ENCODE data around the gene COX15. TPM values are rescaled to one million over a fixed set of nuclear protein-coding genes. Genes with fewer than 3 reads are reported as not detected.

The COX15 gene
- total and polyA plus RNA-seq, 2 of the 8 experiments (the other 6 are each of a cell fraction or from before 2014, with no cell fraction given): 17.5 to 36.6 TPM

DNA sequence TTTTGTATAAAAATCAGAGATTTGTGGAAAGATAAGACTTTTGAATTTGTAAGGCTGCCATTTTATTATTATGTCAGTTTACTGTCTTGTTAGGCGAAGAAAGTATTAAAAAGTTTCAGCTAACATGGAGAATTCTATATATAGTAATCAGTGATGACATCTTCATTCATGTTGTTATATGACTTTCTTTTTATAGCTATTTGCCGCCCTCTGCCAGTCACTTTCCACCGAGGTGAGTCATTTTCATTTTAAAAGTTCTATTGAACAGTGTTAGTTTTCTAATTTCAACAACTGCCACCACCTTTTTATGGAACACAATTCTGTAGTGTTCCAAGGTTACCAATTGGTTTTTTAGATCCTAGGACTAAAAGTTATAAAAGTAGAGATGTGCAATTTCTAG lies 11.9 kb upstream of the COX15 start (continued):
- no peak for TF ChIP-seq SAP30 (IDR thresholded peaks at IDR 0.05; ENCODE audit: insufficient read depth, insufficient replicate concordance, low read length)
- TF ChIP-seq GTF2F1 (IDR thresholded peaks at IDR 0.05; ENCODE audit: borderline replicate concordance, low read depth, low read length): no peak
- TF ChIP-seq EP300 (IDR thresholded peaks at IDR 0.05; ENCODE audit: borderline replicate concordance in 1 of 2, low read depth in 2 of 2, low read length in 2 of 2): no peak
- TF ChIP-seq SRF (IDR thresholded peaks at IDR 0.05; ENCODE audit: low read depth, low read length): no peak
- TF ChIP-seq, protein P1, sequence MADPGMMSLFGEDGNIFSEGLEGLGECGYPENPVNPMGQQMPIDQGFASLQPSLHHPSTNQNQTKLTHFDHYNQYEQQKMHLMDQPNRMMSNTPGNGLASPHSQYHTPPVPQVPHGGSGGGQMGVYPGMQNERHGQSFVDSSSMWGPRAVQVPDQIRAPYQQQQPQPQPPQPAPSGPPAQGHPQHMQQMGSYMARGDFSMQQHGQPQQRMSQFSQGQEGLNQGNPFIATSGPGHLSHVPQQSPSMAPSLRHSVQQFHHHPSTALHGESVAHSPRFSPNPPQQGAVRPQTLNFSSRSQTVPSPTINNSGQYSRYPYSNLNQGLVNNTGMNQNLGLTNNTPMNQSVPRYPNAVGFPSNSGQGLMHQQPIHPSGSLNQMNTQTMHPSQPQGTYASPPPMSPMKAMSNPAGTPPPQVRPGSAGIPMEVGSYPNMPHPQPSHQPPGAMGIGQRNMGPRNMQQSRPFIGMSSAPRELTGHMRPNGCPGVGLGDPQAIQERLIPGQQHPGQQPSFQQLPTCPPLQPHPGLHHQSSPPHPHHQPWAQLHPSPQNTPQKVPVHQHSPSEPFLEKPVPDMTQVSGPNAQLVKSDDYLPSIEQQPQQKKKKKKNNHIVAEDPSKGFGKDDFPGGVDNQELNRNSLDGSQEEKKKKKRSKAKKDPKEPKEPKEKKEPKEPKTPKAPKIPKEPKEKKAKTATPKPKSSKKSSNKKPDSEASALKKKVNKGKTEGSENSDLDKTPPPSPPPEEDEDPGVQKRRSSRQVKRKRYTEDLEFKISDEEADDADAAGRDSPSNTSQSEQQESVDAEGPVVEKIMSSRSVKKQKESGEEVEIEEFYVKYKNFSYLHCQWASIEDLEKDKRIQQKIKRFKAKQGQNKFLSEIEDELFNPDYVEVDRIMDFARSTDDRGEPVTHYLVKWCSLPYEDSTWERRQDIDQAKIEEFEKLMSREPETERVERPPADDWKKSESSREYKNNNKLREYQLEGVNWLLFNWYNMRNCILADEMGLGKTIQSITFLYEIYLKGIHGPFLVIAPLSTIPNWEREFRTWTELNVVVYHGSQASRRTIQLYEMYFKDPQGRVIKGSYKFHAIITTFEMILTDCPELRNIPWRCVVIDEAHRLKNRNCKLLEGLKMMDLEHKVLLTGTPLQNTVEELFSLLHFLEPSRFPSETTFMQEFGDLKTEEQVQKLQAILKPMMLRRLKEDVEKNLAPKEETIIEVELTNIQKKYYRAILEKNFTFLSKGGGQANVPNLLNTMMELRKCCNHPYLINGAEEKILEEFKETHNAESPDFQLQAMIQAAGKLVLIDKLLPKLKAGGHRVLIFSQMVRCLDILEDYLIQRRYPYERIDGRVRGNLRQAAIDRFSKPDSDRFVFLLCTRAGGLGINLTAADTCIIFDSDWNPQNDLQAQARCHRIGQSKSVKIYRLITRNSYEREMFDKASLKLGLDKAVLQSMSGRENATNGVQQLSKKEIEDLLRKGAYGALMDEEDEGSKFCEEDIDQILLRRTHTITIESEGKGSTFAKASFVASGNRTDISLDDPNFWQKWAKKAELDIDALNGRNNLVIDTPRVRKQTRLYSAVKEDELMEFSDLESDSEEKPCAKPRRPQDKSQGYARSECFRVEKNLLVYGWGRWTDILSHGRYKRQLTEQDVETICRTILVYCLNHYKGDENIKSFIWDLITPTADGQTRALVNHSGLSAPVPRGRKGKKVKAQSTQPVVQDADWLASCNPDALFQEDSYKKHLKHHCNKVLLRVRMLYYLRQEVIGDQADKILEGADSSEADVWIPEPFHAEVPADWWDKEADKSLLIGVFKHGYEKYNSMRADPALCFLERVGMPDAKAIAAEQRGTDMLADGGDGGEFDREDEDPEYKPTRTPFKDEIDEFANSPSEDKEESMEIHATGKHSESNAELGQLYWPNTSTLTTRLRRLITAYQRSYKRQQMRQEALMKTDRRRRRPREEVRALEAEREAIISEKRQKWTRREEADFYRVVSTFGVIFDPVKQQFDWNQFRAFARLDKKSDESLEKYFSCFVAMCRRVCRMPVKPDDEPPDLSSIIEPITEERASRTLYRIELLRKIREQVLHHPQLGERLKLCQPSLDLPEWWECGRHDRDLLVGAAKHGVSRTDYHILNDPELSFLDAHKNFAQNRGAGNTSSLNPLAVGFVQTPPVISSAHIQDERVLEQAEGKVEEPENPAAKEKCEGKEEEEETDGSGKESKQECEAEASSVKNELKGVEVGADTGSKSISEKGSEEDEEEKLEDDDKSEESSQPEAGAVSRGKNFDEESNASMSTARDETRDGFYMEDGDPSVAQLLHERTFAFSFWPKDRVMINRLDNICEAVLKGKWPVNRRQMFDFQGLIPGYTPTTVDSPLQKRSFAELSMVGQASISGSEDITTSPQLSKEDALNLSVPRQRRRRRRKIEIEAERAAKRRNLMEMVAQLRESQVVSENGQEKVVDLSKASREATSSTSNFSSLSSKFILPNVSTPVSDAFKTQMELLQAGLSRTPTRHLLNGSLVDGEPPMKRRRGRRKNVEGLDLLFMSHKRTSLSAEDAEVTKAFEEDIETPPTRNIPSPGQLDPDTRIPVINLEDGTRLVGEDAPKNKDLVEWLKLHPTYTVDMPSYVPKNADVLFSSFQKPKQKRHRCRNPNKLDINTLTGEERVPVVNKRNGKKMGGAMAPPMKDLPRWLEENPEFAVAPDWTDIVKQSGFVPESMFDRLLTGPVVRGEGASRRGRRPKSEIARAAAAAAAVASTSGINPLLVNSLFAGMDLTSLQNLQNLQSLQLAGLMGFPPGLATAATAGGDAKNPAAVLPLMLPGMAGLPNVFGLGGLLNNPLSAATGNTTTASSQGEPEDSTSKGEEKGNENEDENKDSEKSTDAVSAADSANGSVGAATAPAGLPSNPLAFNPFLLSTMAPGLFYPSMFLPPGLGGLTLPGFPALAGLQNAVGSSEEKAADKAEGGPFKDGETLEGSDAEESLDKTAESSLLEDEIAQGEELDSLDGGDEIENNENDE (IDR thresholded peaks at IDR 0.05; ENCODE audit: insufficient replicate concordance, low read length): no peak
- no peak for TF ChIP-seq SP4 (IDR thresholded peaks at IDR 0.05; ENCODE audit: low read length)
